Measurements from ENCODE around the gene DNAI2.

GRCh38 chr17:74354123-74354522 is 80.1 kb downstream of the DNAI2 start:
- TF ChIP-seq CTCF (IDR thresholded peaks at IDR 0.05 in 2 of 3, conservative IDR thresholded peaks at IDR 0.05 in 1 of 3; ENCODE audit: insufficient read depth in 2 of 3, low read depth in 1 of 3, low read length in 3 of 3) (peak; percentile 97 to 100 (median 100)), SNAPC5 (CRISPR knock-in tag; IDR thresholded peaks at IDR 0.05) (no peak)

Measured in K562 (cell line).